ENCODE data around the gene ZFYVE21.

GRCh38 chr14:103767336-103767894, 51.8 kb downstream of the ZFYVE21 start:
- TF ChIP-seq, protein P1, sequence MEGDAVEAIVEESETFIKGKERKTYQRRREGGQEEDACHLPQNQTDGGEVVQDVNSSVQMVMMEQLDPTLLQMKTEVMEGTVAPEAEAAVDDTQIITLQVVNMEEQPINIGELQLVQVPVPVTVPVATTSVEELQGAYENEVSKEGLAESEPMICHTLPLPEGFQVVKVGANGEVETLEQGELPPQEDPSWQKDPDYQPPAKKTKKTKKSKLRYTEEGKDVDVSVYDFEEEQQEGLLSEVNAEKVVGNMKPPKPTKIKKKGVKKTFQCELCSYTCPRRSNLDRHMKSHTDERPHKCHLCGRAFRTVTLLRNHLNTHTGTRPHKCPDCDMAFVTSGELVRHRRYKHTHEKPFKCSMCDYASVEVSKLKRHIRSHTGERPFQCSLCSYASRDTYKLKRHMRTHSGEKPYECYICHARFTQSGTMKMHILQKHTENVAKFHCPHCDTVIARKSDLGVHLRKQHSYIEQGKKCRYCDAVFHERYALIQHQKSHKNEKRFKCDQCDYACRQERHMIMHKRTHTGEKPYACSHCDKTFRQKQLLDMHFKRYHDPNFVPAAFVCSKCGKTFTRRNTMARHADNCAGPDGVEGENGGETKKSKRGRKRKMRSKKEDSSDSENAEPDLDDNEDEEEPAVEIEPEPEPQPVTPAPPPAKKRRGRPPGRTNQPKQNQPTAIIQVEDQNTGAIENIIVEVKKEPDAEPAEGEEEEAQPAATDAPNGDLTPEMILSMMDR (conservative IDR thresholded peaks at IDR 0.05) = no peak
- TF ChIP-seq EZH2 (IDR thresholded peaks at IDR 0.05; ENCODE audit: low read depth) = no peak
